ENCODE measurements around the gene PNRC2. TPM values are rescaled to one million over a fixed set of nuclear protein-coding genes. Genes with fewer than 3 reads are reported as not detected.

Gene PNRC2
- total and polyA plus RNA-seq, 2 of the 13 experiments (the other 11 are each of a cell fraction or from before 2014, with no cell fraction given): 74.9 to 97.5 TPM

DNA sequence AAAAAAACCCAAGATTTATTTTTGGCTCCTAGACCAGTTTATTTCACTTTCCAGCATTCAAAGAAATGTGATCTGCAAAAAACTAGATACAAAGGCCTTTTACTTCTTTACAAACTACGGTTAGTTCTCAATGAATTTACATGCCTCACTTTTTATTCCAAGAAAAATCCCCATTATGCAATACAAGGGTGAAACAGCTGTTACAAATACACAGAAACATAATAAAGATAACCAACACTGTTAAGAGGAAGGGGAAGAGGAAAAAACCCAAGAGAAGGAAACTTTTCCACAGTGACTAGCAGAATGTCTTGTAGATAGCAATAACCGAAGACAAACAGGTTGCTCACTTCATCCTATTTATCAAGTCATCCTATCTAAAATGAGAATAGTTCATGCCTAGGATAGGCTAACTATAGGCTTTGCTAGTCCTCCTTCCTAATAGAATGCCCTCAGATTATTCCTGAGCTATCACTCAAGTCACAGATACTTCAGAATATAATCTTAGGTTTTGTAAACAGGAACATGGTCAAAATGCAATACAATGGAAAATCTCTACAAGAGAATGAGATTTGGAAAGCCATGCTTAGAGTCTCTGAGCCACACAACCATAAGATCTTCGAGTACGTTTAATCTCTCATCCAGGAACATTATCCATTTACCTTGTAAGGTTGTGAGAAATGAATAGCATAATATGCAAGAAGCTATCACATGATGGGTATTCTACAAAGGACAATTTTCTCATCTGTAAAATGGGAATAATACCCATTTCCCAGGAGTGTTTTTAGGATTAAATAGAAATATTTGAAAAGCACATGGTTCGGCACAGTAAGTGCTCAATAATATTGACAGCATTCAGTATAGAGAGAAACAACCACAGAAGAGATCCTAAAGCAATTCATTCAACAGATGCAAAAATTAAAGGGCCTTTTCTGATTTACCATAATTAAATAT is 5.4 kb downstream of the PNRC2 start:
- peaks cover 0 to 17% of the 10 kb centered on the region in 2 experiments; a peak in 4 of 5 replicates for H3K36me3 ChIP-seq (replicated peaks in 1 of 2; ENCODE audit: control insufficient read depth in 1 of 2, insufficient read depth in 2 of 2, low read length in 2 of 2)
- intact Hi-C loops (cut with micrococcal nuclease; ENCODE audit: unreplicated experiment) (no loop called here), in situ Hi-C loops (cut with HindIII; ENCODE audit: extremely low pct_ligation_motif_present, low pct_unique_long_range_greater_than_20kb) (no loop called here)
- no peak overlapping the region for H3K4me2 ChIP-seq (ENCODE audit: low read depth, low read length)
- peaks cover 0 to 4% of the 10 kb centered on the region in 2 experiments; a peak in 1 of 5 replicates for H3K27me3 ChIP-seq (ENCODE audit: control insufficient read depth in 1 of 2, insufficient read depth in 2 of 2, low read length in 2 of 2)
- H3K4me3 ChIP-seq (replicated peaks in 1 of 3; ENCODE audit: insufficient read depth in 1 of 3, low read depth in 2 of 3, low read length in 3 of 3): no peak overlapping the region
- H3K9me3 ChIP-seq (ENCODE audit: low read length): no peaks in the 10 kb centered on the region
- DNase-seq (ENCODE audit: low spot score): no peak
- H3K79me2 ChIP-seq (ENCODE audit: insufficient read depth, low read length): peaks cover 30% of the 10 kb centered on the region
- no peak overlapping the region for H3K27ac ChIP-seq (ENCODE audit: extremely low read length, insufficient read depth, low read length)
- no peak for FAIRE-seq
- no peak overlapping the region for H3K9ac ChIP-seq (ENCODE audit: insufficient read depth, low read depth, low read length)
- WGBS (ENCODE audit: low lambda C conversion rate): 96% methylated on average over 5 of the region's 5 CpGs
- CTCF ChIA-PET (ENCODE audit: low intra/inter-chr PET ratio, low total read pairs): no interaction called here
- H2AFZ ChIP-seq (ENCODE audit: low read length): no peak overlapping the region
- H4K20me1 ChIP-seq (ENCODE audit: insufficient read depth, low read length): peaks cover 20% of the 10 kb centered on the region; the same call in 1 of the 2 replicates
- no TSS peak for BruUV-seq (replicated peaks)
- TF ChIP-seq AGO2 (optimal IDR thresholded peaks at IDR 0.05; ENCODE audit: low read depth, low read length) (peak; percentile 27), RNF2 (conservative IDR thresholded peaks at IDR 0.05; ENCODE audit: low read depth) (no peak), HES4 (CRISPR knock-in tag; IDR thresholded peaks at IDR 0.05; ENCODE audit: borderline replicate concordance) (no peak), JARID2 (CRISPR knock-in tag; IDR thresholded peaks at IDR 0.05; ENCODE audit: insufficient replicate concordance) (no peak), POLR2AphosphoS2 (IDR thresholded peaks at IDR 0.05; ENCODE audit: low read depth, low read length) (0 out of 2 replicates have a peak, but pooled peaks have one; percentile 35), SSRP1 (CRISPR knock-in tag; IDR thresholded peaks at IDR 0.05) (peak; percentile 36; the same call in 1 of the 2 replicates), ZBTB1 (CRISPR knock-in tag; IDR thresholded peaks at IDR 0.05; ENCODE audit: borderline replicate concordance) (no peak), ZNF18 (CRISPR knock-in tag; IDR thresholded peaks at IDR 0.05; ENCODE audit: insufficient replicate concordance) (no peak), ZNF629 (CRISPR knock-in tag; conservative IDR thresholded peaks at IDR 0.05) (peak; percentile 65)
- TF ChIP-seq, protein P1, sequence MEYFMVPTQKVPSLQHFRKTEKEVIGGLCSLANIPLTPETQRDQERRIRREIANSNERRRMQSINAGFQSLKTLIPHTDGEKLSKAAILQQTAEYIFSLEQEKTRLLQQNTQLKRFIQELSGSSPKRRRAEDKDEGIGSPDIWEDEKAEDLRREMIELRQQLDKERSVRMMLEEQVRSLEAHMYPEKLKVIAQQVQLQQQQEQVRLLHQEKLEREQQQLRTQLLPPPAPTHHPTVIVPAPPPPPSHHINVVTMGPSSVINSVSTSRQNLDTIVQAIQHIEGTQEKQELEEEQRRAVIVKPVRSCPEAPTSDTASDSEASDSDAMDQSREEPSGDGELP (IDR thresholded peaks at IDR 0.05; ENCODE audit: borderline replicate concordance, low read depth): 0 out of 2 replicates have a peak, but pooled peaks have one; percentile 21
- H3K4me1 ChIP-seq (ENCODE audit: insufficient read depth, low read length): no peaks in the 10 kb centered on the region
- ATAC-seq: peak; percentile 20; the same call in 1 of the 3 replicates
- POLR2A ChIA-PET: interaction anchor here (0.6 to 2.7 kb wide), 6 partner anchors 12 to 187 kb away, joined by 3 to 21 read pairs (median 5); partner anchors contain the start of genes PITHD1 and SRSF10
